Activated CD4-positive, alpha-beta T cell treated with anti-CD3 and anti-CD28 coated beads for 48 hours (primary cell): Measurements from ENCODE around the gene GPR180.
A peak's percentile ranks its signal among the peaks of the same experiment; 100 is the strongest.
"Not testable (repeated sequence)": the region's sequence is repeated elsewhere in the genome, so short reads cannot be mapped to it uniquely, and the experiment has no call there.

Experiments used
- DNase-seq: peaks from one replicate; pipeline ENCODE4 v3.0.0-alpha.2; 2020

The GPR180 gene

DNA sequence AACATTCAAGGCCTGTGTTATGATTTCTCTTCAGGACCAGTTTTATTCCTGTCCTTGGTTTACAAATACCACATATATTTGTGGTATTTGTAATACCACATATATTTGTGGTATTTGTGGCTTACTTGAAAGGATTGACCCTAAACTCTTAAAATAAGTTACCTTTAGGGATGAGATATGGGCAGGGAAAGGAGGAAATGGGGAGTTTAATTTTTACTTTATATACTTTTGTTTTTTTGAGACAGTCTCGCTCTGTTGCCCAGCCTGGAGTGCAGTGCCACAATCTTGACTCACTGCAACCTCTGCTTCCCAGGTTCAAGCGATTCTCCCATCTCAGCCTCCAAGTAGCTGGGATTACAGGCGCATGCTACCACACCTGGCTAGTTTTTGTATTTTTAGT, 3.4 kb upstream of the GPR180 start:
- no peak for DNase-seq

DNA sequence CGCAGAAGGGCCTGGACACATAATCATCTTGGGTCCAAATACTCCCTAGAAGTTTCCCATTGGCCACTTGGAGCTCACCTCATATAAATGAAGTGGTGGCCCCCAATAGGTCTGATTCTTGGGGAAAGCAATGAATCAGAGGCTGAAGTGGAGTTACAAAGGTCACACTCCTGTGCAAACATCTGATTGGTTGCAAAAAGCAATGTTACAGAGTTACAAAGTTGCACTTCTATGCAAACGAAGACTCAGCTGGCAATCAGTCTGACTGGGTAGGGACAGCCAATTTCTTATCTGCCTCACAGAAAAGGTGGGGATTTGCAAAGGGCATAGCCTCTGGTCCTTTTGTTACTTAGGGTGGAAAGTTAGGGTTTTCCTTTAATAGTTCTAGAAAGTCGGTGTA, 1.8 kb upstream of the GPR180 start:
- no peak for DNase-seq

DNA sequence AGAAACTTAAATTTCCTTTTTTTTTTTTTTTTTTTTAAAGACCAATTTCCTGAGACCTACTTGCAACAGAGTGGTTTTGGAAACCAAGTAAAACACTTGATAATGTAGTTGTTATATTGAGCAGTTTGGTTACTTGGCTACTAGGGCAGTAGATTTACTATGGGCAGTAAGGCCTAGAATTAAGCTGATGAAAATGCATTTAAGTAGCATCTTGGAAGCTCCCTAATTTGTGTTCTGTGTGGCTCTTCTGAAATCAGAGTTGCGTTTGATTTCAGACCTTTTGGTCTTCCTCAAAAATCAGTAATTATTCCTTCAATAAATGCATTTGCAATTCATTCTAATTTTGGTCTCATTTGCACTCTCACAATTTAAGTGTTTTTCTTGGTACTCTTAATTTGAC, 810 bp downstream of the GPR180 start:
- no peak for DNase-seq

DNA sequence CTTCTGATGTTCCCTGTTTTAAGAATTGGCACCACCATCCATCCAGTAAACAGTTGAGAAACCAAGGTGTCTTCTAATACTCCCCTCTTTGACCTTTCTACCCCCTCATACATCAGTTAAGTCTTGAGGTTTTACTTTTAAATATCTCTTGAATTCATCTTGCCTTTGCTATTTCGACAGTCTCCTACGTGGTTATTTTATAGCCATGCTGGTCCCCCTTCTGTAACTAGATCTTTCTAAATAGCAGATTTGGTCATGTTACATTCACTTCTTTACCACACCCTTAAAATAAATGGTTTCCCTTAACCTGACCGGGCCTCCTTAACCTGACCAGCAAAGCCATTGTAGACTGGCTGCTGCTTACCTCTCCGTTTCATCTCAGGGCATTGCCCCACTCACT, 5.4 kb downstream of the GPR180 start:
- DNase-seq, result no peak

DNA sequence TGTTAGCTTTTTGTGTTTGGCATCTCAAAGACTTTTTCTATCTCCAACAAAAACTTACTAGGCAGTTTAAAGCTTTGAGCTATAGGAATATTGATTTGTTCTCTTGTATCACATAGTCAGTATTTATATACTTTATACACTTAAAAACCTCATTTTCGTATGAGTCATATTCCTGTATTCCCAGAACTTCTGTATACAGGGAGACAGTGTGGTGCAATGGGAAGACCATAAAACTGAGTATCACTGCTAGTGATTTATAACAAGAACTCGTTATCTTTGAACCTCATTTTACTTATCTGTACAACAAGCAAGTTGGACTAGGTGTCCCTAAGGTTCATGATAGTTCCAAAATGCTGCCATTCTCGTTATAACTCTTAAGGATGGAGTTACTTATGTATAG, 6.3 kb downstream of the GPR180 start:
- DNase-seq, result no peak

DNA sequence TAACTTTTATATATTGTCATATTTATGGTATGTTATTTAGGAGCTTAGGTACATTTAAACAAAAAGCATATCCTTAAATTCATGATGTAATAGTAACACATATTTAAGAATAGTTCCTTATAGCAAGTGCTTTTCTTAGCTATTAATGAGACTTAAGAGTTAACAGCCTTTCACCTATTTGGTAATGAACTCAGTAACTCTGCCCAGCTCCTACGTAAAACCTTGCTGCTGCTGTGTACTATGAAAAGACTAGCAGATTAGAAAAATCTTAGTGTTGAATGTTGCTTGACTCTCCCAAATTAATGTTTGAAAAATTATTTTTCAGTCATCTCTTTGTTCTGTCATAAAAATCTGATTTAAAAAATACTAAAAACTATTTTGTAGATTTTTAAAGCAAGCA, 6.9 kb downstream of the GPR180 start:
- DNase-seq, result no peak

DNA sequence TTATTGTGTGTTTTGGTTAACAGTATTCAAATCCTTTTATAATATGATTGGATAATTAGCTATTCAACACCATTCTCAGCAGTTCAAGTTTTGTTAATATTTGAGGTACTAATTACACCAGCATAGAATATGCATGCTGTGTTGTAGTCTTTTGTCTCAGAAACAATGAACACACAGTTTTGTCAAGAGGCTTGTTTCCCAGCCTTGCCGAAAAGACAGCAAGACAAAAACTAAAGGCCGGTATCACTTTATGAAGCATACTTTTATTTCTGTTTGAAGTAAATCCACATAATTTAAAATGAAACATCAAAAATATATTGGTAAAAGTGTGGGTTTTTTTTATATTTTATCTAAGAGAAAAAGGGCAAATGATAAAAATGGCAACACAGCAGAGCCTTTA, 7.5 kb downstream of the GPR180 start:
- DNase-seq, result no peak

DNA sequence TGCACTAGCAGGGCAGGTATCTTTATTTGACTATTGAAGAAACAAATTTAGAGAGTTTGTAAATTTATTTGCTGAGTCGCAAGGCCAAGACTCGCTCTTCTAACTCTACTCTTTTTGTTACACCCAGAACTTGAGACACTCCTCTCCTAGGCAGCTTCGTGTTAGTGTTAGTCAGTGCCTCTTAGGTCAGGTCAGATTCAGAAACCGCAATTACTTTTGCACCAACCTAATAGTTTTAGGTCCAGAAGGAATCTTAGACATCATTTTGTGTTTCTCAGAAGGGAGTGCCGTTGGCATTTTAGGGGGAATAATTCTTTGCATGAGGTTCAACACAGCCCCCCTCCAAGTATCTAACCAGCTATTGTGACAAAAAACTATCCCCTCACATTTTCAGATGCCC, 8.8 kb downstream of the GPR180 start:
- DNase-seq, result no peak

DNA sequence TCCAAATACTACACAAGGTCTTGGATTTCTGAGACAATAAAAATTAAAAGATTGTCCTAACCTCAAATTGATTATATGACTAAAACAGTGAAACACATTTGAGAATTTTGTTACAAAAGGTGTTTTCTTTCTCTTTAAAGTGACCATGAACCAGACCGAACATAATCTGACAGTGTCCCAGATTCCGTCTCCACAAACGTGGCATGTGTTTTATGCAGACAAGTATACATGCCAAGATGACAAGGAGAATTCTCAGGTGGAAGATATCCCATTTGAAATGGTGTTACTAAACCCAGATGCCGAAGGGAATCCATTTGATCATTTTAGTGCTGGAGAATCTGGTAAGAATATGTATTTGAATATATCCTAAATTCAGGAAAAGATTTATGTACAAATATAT, 10.4 kb downstream of the GPR180 start:
- DNase-seq, result no peak

DNA sequence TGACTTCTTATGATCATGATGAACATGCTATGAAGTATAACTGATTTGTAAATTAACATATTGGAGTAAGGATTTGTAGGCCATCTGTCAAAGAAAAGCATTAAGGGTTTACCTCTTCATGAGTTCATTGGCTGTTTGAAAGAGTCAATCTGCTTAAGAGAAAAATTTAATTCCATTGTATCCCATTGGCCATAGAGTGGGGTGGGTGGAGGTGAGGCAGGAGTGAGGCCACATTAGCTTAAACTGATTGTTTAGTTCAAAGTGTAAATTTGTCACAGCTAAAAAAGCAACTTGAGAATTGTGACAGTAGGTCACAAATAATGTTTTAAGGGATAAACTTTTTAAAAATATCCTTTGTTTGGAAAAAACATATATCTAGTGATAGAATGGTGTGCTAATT, 11.4 kb downstream of the GPR180 start:
- no peak for DNase-seq

DNA sequence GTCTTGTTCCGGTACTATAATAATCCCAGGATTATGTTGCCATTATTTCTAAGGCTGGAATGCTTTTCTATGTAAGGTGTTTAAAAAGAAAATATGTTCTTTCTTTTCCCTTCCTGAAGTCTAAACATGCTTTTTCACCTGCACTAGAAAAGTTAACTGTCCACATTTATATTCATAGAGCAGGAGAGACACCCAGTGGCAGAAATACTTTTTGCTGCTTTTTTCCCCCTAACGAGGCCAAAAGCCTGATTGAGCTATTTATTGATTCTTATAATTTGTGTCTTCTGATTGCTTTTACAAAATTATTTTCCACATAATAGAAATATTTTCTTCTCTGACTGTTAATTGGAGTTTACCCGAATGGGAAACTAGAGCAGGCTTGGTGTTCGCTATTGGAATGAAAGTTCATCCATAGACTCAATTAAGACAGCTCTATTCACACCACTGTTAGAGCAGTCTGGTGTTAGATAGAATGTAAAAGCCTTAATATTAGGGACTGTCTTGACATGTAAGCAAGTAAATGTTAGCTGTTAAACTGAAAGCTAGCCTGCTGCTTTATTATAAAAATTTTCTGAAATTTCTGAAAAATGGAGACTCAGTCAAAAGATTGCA, 15.8 kb downstream of the GPR180 start:
- peak; percentile 32 for DNase-seq

DNA sequence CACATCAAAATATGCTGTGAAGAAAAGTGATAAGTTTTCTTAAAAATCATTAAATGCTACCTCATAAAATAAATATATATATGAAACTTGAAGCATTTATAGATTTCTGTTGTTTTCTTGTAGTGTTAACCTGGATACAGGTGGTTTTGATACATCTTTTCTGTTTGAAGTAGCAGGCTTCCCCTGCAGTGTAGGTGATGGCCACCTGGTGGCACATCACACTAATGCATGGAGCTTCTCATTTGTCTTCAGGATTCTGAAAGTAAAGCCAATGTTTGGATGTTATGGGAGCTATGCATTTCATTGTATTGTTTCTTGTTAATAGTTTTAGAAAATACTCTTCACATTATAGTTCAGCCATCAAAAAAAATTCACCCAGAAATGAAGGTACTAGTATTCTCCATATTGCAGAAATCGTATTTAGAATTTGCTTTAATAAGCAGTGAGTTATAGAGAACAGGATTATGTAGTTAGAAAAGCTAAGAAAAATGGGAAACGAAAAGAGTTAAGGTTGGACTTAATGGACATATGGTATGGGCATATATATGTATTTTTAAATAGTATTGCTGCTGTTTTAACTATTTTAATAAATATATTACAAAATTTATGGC, 18.7 kb downstream of the GPR180 start:
- peak; percentile 56 for DNase-seq

DNA sequence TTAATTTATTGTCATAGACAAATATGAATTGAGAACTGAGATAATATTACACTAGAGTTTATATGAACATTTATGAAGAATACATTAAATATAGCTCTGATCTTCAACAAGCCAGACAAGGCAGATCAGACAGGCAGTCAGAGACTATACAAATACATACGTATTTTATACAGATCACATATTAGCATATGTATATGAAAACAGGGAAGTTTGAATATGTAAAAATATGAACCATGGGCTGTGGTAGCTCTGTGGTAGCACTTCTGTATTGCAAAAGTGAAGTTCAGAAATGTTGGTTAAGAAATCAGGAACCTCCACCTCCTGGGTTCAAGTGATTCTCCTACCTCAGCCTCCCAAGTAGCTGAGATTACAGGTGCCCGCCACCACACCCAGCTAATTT, 20.7 kb downstream of the GPR180 start:
- no peak for DNase-seq

DNA sequence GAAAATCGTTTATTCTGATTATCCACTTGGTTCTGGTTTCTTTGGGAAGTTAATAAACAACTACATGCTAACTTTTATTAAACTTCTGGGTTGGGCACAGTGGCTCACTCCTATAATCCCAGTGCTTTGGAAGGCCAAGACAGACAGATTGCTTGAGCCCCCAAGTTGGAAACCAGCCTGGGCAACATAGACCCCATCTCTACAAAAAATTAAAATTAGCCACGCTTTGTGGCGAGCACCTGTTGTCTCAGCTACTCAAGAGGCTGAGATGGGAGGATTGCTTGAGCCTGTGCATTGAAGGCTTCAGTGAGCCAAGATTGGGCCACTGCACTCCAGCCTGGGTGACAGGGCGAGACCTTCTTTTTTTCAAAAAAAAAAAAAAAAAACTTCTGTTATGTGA, 21.7 kb downstream of the GPR180 start:
- no peak for DNase-seq

DNA sequence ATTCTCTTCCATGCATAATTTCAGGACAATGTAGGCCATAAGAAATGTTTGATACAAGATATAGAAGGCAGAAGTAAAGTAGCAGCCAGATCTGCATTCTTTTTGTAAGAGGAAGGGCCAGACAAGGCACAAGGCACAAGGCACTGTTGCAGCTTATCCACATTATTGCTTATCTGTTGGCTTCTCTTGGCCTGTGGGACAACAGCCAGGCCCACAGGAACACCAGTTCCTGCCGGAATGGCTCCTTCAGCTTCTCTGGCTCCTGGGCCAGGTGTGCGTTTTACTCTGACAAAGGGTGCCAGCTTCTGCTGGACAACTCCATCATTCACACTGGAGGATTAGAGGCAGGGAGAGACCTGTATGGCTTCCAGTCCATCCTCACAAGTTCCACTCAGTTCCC, 29.2 kb downstream of the GPR180 start:
- no peak for DNase-seq

DNA sequence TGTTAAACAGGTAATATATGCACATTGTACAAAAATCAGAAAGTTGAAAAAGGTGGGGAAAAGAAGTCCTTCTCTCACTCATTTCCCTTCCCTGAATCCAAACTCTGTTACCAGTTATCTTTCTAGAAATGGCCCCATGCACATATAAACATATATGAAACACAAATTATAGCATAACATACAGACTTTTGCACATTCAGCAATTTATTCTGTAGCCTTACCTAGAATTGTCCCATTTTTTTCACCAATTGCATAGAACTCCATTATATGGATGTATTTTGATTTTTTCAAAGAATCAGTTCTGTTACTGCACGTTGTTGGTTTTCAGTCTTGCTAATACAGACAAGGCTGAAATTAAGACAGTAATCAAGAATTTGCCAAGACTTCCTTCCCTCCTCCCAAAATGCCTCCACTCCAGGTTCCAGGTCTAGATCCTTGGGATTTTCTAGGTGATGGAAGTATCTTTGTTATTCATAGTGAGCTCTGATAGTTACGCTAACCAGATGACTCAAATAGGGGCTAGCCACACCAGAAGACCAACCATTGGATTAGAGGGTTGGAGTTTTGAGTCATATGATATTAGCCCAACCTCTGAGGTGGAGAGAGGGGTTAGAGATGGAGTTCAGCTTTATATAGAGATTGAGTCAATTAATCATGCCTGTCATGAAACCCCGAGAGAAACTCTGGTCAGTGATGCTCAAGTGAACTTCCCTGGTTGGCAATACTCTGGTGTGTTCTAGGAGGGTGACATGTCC, 30.7 kb downstream of the GPR180 start:
- no peak for DNase-seq

DNA sequence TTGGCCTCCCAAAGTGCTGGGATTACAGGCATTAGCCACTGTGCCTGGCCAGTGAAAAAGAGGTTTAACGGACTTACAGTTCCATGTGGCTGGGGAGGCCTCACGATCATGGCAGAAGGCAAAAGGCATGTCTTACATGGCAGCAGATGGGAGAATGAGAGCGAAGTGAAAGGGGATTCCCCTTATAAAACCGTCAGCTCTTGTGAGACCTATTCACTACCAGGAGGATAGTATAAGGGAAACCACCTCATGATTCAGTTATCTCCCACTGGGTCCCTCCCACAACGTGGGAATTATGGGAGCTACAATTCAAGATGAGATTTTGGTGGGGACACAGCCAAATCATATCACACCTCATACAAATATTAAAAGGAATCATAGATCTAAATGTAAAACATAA, 34.4 kb downstream of the GPR180 start:
- DNase-seq, result not testable (repeated sequence)

DNA sequence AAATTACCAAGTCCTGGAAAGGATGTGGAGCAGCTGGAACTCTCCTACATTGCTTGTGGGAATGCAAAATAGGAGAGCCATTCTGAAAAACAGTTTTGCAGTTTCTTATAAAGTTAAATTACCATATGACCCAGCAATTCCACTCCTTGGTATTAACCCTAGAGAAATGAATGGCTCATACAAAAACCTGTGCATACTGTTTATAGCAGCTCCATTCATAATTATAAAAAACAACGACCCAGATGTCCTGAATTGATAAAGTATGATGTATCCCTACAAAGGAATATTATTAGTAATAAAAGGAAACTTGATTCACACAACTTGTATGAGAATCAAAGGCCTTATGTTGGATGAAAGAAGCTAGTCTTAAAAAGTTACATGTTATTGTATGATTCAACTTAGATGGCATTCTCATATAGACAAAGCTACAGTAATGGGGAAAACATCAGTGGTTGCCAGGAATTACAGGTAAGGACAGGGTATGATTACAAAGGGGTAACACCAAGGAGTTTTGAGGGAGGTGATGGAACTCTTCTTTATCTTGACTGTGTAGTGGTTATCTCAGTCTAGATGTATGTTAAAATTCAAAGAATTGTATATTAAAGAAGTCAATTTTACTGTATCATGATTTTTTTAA, 35.4 kb downstream of the GPR180 start:
- no peak for DNase-seq

DNA sequence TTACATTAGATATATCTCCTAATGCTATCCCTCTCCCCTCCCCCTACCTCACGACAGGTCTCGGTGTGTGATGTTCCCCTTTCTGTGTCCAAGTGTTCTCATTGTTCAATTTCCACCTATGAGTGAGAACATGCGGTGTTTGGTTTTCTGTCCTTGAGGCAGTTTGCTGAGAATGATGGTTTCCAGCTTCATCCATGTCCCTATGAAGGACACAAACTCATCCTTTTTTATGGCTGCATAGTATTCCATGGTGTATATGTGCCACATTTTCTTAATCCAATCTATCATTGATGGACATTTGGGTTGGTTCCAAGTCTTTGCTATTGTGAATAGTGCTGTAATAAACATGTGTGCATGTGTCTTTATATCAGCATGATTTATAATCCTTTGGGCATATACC, 36.0 kb downstream of the GPR180 start:
- not testable (repeated sequence) for DNase-seq

DNA sequence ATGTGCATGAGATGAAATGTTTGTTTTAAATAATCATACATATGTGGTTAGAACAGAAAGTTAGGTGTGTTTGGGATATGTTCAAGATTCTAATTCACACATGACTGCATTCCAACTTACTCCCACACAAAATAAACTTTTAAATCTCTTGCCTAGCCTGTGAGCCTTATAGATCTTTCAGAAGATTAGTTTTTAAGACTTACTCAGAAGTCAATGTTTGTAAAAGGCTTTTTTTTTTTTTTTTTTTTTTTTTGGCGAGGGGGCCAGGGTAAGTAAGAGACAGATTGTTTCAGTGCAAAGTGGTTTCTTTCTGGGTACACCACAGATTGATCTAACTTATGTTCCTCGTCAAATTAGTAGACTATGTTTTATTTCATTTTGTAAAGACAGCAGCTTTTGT, 39.1 kb downstream of the GPR180 start:
- DNase-seq, result no peak

DNA sequence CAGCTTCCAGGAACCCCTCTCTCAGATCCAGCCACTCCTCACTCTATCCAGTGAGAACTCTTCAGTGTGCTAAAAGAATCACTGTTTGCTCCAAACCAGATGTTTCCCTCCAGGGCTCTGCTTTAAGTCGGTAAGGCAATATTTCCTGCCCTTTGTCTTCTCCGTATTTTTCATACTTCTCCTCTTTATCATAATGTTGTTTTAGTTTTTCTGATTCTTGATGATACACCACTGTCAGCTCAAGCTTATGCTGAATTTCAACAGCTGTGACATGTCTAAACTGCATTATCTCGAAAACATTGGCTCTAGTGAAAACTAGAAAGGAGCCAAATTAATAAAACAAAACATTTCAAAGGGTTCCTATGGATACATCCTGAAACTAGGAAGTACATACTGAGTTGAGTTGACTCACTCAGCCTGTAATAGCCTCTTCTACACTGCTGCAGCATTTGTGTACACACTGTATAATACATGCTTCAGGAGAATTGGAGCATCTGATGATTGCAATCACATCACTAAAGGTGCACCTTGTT, 39.8 kb downstream of the GPR180 start:
- DNase-seq, result no peak

DNA sequence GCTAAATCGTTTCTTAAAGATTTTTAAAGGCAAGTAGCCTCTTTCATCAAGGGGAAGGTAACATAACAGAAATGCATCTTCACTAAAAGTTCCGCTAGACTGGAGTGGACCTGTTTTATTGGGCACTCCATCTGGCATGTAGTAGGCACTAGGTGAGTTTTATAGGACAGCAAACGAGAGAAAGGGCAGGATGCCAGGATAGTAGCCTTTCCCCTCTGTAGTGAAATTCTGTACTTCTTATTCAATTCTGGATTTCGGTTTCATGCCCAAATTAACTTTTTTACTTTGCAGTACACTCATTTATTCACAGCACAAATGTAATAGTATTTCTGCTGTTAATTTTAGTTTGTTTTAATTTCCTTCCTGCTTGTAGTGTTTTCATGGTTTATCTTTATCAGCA, 45.2 kb downstream of the GPR180 start:
- DNase-seq, result no peak

DNA sequence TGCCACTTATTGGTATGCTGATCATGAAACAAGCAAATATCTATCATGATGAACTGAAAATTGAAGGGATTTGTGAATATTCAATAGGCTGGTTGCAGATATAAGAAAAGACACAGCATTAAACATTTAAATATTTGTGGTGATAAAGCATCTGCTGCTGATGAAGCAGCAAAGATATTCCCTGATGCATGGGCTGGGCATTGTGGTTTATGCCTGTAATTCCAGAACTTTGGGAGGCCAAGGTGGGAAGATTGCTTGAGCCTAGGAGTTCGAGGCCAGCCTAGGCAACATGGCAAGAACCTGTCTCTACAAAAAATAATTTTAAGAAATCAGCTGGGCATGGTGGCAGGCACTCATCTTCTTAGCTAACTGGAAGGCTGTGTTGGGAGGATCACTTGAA, 54.5 kb downstream of the GPR180 start:
- no peak for DNase-seq

DNA sequence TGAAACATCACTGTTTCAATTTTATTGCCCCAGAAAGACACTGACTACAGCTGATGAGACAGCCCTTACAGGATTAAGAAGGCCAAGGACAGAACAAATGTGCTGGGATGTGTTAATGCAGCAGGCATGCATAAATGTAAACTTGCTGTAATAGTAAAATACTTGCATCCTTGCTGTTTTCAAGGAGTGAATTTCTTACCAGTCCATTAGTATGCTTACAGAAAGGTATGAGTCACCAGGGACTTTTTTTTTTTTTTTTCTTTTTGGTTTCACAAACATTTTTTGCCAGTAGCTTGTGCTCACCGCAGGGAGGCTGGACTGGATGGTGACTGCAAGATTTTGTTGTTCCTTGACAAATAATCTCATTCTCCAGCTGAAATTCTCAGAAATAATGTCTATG, 55.1 kb downstream of the GPR180 start:
- peak; percentile 54 for DNase-seq
